Measurements from ENCODE around the gene IL33. TPM values are rescaled to one million over a fixed set of nuclear protein-coding genes. Genes with fewer than 3 reads are reported as not detected.

Gene IL33
- total RNA-seq, 2 donors from 2014 or later, result 0.33 to 0.97 TPM

DNA sequence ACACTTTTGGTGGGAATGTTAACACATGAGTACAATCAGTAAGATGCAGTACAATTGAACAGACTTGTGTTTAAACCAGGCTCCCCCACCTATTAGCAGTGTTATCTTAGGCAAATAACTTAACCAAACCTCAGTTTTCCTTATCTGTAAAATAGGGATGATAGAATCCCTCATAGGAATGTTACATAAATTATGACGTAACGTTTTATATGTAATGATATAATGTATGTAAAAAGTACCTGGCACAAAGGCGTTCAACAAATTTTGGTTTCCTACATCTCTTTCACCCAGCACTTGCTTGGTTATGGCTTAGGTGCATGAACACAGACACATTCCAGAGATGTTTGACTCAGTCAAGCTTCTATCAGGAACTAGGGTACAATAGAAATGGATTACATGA, 26.7 kb upstream of the IL33 start:
- H3K36me3 Mint-ChIP-seq (ENCODE audit: low read depth), result no peaks in the 10 kb centered on the region
- H3K4me1 ChIP-seq (ENCODE audit: control insufficient read depth, insufficient read depth, low read length), result no peaks in the 10 kb centered on the region
- H3K27ac Mint-ChIP-seq, result no peak overlapping the region
- no peaks in the 10 kb centered on the region for H3K27me3 Mint-ChIP-seq (ENCODE audit: insufficient read depth)
- no peak overlapping the region for H3K4me3 ChIP-seq (ENCODE audit: low read length)
- no peak overlapping the region for H3K9ac ChIP-seq (ENCODE audit: extremely low read depth, low read length, poor library complexity, severe bottlenecking)
- TF ChIP-seq, protein P1, sequence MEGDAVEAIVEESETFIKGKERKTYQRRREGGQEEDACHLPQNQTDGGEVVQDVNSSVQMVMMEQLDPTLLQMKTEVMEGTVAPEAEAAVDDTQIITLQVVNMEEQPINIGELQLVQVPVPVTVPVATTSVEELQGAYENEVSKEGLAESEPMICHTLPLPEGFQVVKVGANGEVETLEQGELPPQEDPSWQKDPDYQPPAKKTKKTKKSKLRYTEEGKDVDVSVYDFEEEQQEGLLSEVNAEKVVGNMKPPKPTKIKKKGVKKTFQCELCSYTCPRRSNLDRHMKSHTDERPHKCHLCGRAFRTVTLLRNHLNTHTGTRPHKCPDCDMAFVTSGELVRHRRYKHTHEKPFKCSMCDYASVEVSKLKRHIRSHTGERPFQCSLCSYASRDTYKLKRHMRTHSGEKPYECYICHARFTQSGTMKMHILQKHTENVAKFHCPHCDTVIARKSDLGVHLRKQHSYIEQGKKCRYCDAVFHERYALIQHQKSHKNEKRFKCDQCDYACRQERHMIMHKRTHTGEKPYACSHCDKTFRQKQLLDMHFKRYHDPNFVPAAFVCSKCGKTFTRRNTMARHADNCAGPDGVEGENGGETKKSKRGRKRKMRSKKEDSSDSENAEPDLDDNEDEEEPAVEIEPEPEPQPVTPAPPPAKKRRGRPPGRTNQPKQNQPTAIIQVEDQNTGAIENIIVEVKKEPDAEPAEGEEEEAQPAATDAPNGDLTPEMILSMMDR (conservative IDR thresholded peaks at IDR 0.05), result no peak
- H3K4me1 Mint-ChIP-seq, result no peaks in the 10 kb centered on the region
- no peaks in the 10 kb centered on the region for H3K27me3 ChIP-seq (ENCODE audit: control insufficient read depth, insufficient read depth, low read length, poor library complexity, severe bottlenecking)
- H3K36me3 ChIP-seq (ENCODE audit: control insufficient read depth, insufficient read depth, low read length), result no peaks in the 10 kb centered on the region
- peaks cover 4% of the 10 kb centered on the region for H3K9me3 Mint-ChIP-seq
- H3K9me3 ChIP-seq (ENCODE audit: control insufficient read depth, low read length), result no peaks in the 10 kb centered on the region
- no peak for DNase-seq
- no peak overlapping the region for H3K4me3 Mint-ChIP-seq
- H3K27ac ChIP-seq (ENCODE audit: low read depth, low read length), result no peak overlapping the region
- WGBS, 2 experiments (ENCODE audit: insufficient coverage in 1 of 2, insufficient read length in 1 of 2), result 96% methylated on average over 3 of the region's 3 CpGs

- Mint-ChIP-seq H3K27me3 (ENCODE audit: insufficient read depth) (peaks cover 2% of the 10 kb centered on the region), H3K27ac (no peak overlapping the region), H3K4me3 (no peak overlapping the region), H3K9me3 (no peaks in the 10 kb centered on the region), H3K36me3 (ENCODE audit: low read depth) (no peaks in the 10 kb centered on the region), H3K4me1 (peaks cover 4% of the 10 kb centered on the region)
- H3K9me3 ChIP-seq (ENCODE audit: control insufficient read depth, low read length), result no peaks in the 10 kb centered on the region
- peak overlapping the region; percentile 4 for H3K4me3 ChIP-seq (ENCODE audit: low read length)
- DNase-seq, result peak; percentile 67
- H3K4me1 ChIP-seq (ENCODE audit: control insufficient read depth, insufficient read depth, low read length), result peaks cover 7% of the 10 kb centered on the region
- H3K9ac ChIP-seq (ENCODE audit: extremely low read depth, low read length, poor library complexity, severe bottlenecking), result no peak overlapping the region
- H3K27ac ChIP-seq (ENCODE audit: low read depth, low read length), result no peak overlapping the region
- H3K36me3 ChIP-seq (ENCODE audit: control insufficient read depth, insufficient read depth, low read length), result no peaks in the 10 kb centered on the region
- WGBS, 2 experiments (ENCODE audit: insufficient coverage in 1 of 2, insufficient read length in 1 of 2), result 92 to 100% methylated on average over 1 to 2 of the region's 2 CpGs
- TF ChIP-seq, protein P1 (conservative IDR thresholded peaks at IDR 0.05), result peak; percentile 70
- no peaks in the 10 kb centered on the region for H3K27me3 ChIP-seq (ENCODE audit: control insufficient read depth, insufficient read depth, low read length, poor library complexity, severe bottlenecking)
Measured at GRCh38 chr9:6194934-6195333, 20.7 kb upstream of the IL33 start.

DNA sequence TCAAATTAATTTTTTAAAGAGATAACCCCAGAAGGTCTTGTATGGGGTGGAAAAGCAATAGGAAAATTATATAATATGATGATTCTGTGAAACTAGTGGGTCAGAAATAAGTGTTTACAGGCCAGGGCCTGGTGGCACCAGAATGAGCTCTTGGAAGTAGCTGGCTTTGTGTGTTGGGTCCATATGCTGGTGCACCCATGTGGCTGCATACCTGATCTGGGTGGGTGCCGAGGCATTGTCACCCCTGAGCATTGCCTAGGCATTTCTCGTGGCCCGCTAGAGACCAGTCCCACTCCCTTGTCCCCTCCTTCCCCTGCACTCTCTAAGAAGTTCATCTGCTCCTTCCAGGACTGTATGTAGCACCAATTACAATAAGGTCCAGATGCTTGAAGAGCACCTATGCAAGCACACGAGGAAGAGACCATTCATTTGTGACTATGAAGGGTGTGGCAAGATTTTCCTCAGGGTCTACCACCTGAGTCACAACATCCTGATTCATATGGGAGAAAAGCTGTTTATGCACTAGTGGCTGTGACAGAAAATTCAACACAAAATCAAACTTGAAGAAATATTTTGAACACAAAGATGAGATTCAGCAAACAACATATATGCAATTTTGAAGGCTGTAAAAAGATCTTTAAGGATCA, 19.8 kb upstream of the IL33 start:
- H3K4me3 ChIP-seq (ENCODE audit: low read length), result no peak overlapping the region
- peaks cover 5% of the 10 kb centered on the region for H3K4me1 Mint-ChIP-seq
- H3K9me3 ChIP-seq (ENCODE audit: control insufficient read depth, low read length), result no peaks in the 10 kb centered on the region
- peaks cover 7% of the 10 kb centered on the region for H3K4me1 ChIP-seq (ENCODE audit: control insufficient read depth, insufficient read depth, low read length)
- H3K27me3 Mint-ChIP-seq (ENCODE audit: insufficient read depth), result peaks cover 2% of the 10 kb centered on the region
- H3K9ac ChIP-seq (ENCODE audit: extremely low read depth, low read length, poor library complexity, severe bottlenecking), result no peak overlapping the region
- no peaks in the 10 kb centered on the region for H3K36me3 ChIP-seq (ENCODE audit: control insufficient read depth, insufficient read depth, low read length)
- H3K9me3 Mint-ChIP-seq, result no peaks in the 10 kb centered on the region
- TF ChIP-seq, protein P1 (conservative IDR thresholded peaks at IDR 0.05), result no peak
- WGBS, 2 experiments (ENCODE audit: insufficient coverage in 1 of 2, insufficient read length in 1 of 2), result 91 to 93% methylated on average over 4 of the region's 4 CpGs
- H3K4me3 Mint-ChIP-seq, result no peak overlapping the region
- no peaks in the 10 kb centered on the region for H3K36me3 Mint-ChIP-seq (ENCODE audit: low read depth)
- no peak overlapping the region for H3K27ac Mint-ChIP-seq
- H3K27ac ChIP-seq (ENCODE audit: low read depth, low read length), result no peak overlapping the region
- no peak for DNase-seq
- H3K27me3 ChIP-seq (ENCODE audit: control insufficient read depth, insufficient read depth, low read length, poor library complexity, severe bottlenecking), result no peaks in the 10 kb centered on the region

Data from endodermal cell (in vitro differentiated cells).